Measurements from ENCODE around the gene SIT1.
"Not testable (repeated sequence)": the region's sequence is repeated elsewhere in the genome, so short reads cannot be mapped to it uniquely, and the experiment has no call there.

GRCh38 chr9:35641478-35641877 is 9.3 kb downstream of the SIT1 start:
- not testable (repeated sequence) for TF ChIP-seq CTCF (IDR thresholded peaks at IDR 0.05); SIN3A (IDR thresholded peaks at IDR 0.05; ENCODE audit: borderline replicate concordance, insufficient read depth, low read depth, low read length); REST (IDR thresholded peaks at IDR 0.05; ENCODE audit: insufficient read depth in 1 of 2, low read depth in 2 of 2, low read length in 1 of 2)

Measured in Panc1 (cell line).